GM21723 (cell line): Measurements from ENCODE around the gene SLC26A3.
"Not testable (repeated sequence)": the region's sequence is repeated elsewhere in the genome, so short reads cannot be mapped to it uniquely, and the experiment has no call there.

Source experiments
- ATAC-seq: cut with Tn5 transposase; IDR thresholded peaks from one replicate; pipeline ENCODE4 v1.9.1; 2021; ENCODE audit warnings: mild to moderate bottlenecking, moderate library complexity; ENCODE audit not compliant: unreplicated experiment

SLC26A3 gene

DNA sequence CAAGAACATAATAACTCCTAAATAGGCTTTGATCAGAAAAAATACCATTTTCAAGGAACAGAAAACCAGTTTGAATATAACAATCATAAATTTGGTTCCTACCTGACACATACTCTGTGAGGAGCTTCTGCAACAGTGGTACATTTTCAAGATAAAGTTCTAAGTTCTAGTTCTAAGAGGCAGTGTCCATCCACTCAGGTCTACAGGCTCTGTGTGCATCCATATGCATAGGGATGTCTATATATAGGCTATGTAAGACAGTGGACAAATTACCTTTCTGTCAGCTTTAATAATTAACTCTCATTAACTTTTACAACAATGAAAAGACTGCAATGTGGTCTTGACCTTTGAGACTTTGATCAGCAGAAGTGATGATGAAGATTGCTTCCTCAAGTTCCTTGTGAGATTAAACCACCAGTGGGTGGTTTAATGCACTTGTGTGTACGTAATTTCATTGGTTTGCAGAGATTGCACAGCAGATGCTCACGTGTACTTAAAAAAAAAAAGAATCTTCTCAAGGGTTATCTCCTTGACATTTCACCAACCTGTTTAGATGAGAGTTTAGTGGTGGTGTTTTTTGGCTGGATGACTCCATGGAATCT, at the start of gene SLC26A3:
SLC26A3 (minus strand) TSS at position 215 of the 602 bp plus-strand sequence. CDS start 8,714 bp downstream, outside the sequence.
- no peak for ATAC-seq

DNA sequence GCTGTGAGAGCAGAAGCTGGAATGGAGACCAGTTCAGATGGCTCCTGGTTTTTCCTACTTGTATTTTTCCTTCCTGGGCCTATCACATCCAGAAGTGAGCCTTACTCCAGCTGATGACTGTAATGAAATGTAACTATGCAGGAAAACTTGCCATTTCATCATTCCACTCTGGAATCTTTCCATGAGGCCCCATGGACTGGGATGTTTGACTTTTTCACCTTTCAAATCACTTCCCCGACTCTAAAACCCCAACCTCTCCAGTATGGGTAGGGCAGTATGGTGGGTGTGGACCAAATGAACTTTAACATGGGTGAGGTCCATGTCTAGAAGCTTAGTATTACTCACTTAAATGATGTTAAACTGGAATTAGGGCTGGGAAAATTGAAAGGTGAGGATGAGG, 47.6 kb upstream of the SLC26A3 start:
- ATAC-seq = no peak

DNA sequence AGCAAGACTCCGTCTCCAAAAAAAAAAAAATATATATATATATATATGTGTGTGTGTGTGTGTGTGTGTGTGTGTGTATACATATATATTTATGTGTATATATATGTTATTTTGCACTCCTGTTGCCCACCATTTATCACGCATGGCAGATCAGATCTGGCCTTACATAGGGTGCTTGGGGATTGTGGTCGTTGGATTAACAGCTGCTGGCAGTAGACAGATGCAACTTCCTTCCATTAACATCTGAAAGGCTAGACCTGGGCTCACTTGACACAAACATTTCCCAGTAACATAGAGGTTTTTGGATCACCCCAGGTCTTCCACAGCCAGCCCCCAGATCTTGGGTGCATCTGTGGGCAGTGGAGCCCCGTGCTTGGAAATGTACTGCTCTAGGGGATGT, 47.2 kb upstream of the SLC26A3 start:
- ATAC-seq = no peak

DNA sequence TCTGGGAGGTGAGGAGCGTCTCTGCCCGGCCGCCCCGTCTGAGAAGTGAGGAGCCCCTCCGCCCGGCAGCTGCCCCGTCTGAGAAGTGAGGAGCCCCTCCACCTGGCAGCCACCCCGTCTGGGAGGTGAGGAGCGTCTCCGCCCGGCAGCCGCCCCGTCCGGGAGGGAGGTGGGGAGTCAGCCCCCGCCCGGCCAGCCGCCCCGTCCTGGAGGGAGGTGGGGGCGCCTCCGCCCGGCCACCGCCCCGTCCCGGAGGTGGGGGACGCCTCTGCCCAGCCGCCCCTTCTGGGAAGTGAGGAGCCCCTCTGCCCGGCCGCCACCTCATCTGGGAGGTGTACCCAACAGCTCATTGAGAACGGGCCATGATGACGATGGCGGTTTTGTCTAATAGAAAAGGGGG, 45.2 kb upstream of the SLC26A3 start:
- ATAC-seq = not testable (repeated sequence)

DNA sequence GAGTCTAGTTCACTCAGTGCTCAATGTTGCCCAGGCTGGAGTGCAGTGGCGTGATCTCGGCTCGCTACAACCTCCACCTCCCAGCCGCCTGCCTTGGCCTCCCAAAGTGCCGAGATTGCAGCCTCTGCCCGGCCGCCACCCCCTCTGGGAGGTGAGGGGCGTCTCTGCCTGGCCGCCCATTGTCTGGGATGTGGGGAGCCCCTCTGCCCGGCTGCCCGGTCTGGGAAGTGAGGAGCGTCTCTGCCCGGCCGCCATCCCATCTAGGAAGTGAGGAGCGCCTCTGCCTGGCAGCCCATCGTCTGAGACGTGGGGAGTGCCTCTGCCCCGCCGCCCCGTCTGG, 44.8 kb upstream of the SLC26A3 start:
- not testable (repeated sequence) for ATAC-seq

DNA sequence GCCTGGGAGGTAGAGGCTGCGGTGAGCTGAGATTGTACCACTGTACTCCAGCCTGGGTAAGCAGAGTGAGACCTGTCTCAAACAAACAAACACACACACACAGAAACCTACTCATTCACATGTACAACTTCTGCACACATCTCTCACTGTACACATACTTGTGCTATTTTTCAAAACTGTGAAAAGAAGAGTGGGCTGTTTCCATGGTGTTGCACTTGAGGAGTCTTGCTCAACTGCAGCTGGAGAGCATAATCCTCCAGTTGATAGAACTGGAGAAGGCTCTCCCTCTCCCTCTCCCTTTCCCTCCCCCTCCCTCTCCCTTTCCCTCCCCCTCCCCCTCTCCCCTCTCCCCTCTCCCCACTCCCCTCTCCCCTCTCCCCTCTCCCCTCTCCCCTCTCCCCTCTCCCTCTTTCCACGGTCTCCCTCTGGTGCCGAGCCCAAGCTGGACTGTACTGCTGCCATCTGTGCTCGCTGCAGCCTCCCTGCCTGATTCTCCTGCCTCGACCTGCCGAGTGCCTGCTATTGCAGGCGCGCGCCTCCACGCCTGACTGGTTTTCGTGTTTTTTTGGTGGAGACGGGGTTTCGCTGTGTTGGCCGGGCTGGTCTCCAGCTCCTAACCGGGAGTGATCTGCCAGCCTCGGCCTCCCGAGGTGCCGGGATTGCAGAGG, 44.3 kb upstream of the SLC26A3 start:
- no peak for ATAC-seq

DNA sequence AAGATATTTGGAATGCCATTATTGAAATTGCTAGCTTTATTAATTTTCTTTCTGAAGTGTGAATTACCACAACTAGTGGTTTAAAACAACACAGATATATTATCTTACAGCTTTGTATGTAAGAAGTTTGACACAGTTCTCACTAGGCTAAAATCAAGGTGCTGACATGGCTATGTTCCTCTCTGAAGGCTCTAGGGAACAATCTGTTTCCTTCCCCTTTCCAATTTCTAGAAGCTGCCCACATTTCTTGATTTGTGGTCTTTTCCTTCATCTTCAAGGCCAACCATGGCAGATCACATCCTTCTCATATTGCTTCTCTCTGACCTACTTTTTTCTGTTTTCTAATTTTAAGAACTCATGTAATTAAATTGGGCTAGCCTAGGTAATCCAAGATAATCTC, 43.3 kb upstream of the SLC26A3 start:
- no peak for ATAC-seq

DNA sequence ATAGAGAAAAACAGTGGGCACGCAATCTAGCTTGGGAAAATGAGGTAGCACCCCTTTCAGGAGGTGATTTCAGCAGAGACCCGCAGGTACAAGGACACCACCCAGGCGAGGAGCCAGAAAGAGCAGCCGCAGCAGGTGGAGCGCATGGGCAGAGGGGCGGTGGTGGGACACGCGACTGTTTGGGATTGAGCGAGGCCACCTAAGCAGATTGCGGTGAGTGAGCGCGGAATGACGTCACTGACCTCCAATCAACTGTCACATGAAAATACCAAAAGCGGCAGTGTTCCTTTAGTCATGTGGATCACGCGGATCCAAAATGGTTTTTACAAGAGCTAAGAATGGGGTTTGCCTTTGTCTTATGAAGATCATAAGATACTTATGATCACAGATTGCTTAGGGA, 40.2 kb upstream of the SLC26A3 start:
- no peak for ATAC-seq

DNA sequence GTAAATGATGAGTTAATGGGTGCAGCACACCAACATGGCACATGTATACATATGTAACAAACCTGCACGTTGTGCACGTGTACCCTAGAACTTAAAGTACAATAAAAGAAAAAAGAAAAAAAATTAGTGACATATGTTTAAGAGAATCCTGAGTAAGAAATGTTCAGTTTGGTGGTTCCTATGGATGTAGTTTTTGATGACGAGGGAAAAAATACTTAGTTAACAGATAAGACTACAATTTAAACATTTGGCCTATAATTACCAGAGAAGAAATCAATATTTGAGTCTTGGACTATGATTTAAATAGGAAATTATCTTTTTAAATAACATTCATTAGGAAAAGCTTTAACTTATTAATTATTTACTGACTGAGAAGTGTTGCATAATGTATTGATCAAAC, 39.2 kb upstream of the SLC26A3 start:
- ATAC-seq = no peak

DNA sequence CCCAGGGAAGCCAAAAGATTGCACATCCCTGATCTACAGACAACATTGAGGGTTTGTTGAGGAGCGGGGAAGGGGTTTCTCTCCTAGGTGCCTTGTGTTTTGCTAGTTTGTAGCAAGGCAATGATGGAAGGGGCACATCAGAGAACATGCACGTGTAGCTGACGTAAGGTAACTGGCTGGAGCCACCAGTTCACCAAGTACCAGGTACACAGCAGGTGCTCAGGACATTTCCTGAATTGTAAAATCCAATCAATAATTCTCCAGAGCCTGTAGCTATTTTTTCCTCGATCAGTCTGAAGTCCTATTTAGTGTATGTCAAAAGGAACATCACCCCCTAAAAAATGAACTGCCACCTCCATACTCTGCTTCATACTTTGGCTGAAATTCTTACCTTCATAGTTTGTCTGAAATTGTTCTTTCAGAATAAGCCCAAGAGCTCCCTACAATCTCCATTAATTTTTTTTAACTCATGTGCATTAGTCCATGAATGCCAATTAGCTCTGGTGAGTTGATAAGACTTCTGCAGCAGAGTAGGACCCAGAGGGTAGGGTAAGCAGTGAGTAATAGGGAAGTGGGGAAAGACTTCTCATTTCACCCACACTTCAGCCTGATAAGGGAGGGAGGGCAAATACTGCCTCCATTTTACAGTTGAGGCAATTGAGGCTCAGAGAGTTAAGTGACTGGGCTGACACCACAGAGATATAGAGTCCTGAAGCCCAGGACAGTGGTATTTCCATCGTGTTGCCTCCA, 36.0 kb upstream of the SLC26A3 start:
- no peak for ATAC-seq

DNA sequence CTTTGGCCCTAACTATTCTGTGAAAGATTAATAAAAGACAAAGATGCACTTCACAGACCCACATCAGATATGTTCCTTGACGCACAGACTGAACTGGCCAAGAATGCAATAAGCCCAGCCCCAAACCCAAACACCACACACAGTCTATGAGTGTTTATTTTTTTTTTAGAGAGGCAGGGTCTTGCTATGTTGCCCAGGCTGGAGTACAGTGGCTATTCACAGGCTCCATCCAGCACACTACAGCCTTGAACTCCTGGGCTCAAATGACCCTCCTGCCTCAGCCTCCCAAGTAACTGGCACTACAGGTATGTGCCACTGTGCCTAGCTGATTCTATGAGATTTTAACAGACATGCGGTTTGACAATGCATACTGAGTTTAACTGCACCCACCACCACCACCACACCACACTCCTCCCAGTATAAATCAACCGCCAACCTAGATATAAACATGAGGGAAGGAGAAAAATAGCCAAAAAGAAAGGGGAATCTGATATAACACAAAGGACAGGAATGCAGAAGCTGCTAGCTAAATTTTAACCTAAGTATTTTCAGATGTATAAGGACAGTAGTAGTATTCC, 35.1 kb upstream of the SLC26A3 start:
- no peak for ATAC-seq

DNA sequence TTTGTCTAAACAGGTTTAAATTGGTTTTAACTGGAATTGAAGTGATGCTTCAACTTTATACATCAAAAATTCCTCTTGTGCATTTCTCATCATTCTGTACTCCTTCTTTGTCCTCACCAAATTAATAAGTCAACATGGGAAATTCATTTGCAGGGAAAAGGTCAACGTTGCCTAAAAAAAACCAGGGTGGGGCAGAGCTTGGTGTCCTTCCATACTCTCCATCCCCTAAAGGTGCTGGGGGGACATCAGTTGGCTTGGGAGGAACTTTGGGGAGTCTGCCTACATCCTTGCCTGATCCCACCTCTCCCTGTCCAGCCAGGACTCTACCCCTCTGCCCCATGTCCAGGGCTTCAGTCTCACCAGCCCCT, 34.1 kb upstream of the SLC26A3 start:
- no peak for ATAC-seq

DNA sequence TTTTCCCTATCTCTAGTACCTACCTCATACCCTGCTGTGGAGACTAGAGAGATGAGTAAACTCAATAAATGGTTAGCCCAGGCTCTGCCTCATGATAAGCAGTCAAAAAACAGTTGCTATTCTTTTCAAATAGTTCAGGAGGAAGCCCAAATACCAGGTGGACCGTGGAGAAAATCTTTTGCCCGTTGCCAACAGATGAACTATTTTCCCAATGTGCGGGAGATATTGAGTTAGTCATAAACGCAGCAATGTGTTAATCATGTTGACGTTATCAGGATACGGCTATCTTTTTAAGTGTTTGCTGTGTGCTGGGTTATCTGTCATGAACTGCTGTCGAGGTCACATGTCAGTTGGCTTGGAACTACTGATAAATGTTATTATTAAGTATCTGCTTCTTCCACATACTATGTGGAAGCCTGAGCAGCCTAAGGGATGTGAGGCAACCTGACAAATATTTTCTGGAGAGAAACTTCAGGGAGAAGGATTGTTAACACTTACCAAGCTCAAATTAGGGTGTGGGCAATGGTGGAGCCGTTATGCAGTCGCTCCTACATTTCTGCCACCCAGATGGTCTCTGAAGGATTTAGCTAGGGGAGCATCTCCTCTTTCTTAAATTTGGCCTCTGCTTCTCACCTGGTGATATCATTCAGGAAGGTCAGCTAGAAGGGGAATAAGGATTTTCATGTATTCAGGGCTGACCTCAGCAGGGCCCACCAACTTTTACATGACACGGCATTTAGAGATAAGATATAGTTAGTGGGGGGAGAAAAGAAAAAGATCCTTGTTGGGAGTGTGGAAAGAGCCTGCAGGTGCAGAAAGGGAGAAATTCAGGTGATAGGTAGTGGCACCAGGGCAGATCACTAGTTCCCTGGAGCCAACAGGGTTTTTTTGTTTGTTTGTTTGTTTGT, 33.5 kb upstream of the SLC26A3 start:
- ATAC-seq = no peak

DNA sequence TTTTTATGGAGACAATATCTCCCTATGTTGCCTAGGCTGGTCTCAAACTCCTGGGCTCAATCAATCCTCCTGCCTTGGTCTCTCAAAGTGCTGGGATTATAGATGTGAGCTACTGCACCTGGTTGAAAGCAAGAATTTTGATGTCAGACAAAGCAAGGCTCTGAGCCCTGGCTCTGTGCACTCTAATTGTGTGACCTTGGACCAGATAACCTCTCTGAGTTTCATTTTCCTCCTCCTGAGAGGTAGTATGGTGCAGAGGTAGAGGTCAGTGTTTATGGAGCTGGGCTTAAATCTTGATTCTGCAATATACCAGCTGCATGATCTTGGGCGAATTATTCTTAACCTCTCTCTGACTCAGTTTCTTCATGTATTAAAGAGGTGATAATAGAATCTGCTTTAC, 31.4 kb upstream of the SLC26A3 start:
- no peak for ATAC-seq

DNA sequence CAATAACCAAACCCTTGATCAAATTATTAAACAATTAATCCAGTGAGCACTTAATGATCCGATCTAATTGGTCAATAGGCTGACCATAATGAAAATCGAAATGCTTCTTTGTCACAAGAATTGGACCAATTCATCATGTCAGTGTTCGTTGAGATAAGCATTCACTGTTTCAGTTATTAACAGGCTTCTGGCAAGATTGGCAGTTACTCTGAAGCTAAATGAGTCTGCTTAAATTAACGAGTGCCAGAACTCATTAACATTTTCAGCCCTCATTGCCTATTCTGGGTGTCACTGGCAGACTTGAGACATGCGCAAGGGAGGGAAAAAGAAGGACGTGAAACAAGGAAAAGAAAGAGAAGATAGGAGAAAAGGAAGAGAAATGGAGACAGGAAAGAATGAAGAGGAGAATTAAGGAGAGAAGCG, 30.7 kb upstream of the SLC26A3 start:
- ATAC-seq = no peak

DNA sequence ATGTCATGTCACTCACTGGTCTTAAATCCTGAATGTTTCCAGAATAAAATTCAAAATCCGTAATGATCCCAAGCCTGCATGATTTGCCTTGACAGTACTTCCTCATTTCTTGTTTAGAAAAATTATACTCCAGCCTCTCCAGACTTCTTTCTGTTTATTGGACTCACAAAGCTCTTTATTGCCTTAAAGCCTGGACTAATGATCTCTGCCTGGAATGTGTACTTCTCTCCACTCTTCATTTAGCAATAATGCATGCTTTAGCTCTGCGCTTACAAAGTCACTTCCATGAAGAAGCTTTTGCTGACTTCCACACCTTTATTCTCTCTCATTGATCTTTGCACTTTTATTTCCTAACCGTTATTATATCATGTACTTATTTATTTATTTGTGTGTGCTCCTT, 27.4 kb upstream of the SLC26A3 start:
- no peak for ATAC-seq

DNA sequence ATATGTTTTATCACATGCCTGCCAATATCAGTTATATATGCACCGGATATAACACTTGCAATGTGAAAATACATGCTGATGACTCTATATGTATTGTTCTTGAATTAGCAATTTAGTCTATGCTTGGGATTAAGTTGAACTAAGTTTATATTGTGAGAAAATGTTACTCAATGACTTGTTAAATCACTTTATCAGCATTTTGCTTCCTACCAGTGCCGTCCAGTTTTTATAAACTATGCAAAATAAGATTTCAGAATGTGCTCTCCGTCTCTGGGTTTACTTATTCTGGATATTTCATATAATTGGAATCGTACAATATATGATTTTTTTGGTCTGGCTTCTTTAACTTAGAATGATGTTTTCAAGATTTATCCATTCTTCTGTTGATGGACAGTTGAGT, 25.5 kb upstream of the SLC26A3 start:
- ATAC-seq = no peak

DNA sequence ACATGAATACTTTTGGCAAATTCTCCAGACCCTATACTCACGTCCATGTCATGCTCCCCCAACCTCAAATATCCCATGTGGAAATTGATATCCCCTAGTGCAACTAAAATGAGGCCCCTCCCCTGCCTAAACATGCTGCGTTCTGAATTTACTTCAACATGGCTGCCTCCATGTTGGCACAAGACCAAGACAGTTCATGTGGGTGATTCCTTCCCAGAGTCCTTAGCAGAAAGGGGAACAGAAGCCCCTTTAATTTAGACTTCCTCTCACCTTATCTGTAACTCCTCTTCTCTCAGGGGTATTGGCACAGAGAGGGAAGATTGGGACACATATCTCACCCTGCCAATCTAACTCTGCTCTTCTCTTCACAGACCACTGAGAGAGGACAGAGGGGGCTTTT, 24.5 kb upstream of the SLC26A3 start:
- ATAC-seq = no peak

DNA sequence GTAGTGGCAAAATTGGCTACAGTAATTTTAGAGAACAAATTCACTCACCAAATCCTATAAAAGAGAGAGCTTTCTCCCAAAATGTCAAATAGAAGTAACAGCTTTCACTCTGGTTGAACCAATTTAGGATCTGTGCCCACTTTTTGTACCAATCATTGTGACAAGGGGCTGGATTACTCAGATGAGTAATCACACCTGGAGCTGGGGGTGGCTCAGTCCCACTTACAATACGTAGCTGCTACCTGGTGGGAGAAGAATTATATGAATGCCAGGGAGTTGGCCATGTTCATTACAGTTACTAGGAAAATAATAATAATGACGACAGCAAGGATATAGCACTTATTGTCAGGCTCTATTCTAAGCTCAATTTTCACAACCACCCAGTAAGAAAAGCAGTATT, 23.4 kb upstream of the SLC26A3 start:
- no peak for ATAC-seq

DNA sequence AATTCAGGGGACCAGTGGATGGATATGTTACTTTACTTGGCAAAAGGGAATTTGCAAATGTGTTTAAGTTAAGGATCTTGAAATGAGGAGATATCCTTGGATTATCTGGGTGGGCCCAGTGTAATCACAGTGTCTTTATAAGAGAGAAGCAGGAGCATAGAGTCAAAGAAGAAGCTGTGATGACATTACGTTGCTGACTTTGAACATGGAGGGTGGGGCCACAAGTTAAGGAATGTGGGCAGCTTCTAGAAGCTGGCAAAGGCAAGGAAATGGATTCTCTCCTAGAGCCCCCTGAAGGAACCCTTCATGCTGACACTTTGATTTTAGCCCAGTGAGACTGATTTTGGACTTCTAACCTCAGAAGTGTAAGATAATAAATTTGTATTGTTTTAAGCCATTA, 21.8 kb upstream of the SLC26A3 start:
- ATAC-seq = no peak

DNA sequence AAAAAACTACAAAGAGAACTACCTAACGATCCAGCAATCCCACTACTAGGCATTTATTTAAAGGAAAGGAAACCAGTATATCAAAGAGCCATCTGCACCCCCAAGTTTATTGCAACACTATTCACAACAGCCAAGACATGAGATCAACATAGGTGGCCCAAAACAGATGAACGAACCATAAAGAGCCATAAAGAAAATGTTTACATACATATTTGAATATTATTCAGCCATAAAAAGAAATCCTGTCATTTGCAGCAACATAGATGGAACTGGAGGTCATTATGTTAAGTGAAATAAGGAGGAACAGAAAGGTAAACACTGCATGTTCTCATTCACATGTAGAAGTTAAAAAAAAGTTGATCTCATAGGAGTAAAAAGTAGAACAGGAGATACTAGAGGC, 15.6 kb upstream of the SLC26A3 start:
- no peak for ATAC-seq
